B cell (primary cell): ENCODE results near the gene ATP8A2.

Experiments
- CTCF ChIP-seq: fragments of 200-600 bp; IDR thresholded peaks from one replicate; pipeline ENCODE4 v1.8.0; 2022; ENCODE audit warnings: antibody characterized with exemption, mild to moderate bottlenecking
- EZH2 ChIP-seq: IDR thresholded peaks from 2 replicates; pipeline ENCODE4 v1.6.1; 2012; ENCODE audit warnings: borderline replicate concordance, low read depth, mild to moderate bottlenecking, moderate library complexity, low read length; ENCODE audit not compliant: insufficient read depth, poor library complexity, severe bottlenecking

- TF ChIP-seq CTCF: no peak
- no peak for TF ChIP-seq EZH2
Observed at GRCh38 chr13:25673711-25674110, 301.9 kb downstream of the ATP8A2 start.
